SK-MEL-5 (cell line): ENCODE measurements around the gene DPH3. TPM values are rescaled to one million over a fixed set of nuclear protein-coding genes. Genes with fewer than 3 reads are reported as not detected.

ENCODE experiments used
- DNase-seq: peaks from one replicate; pipeline ENCODE4 v3.0.0-alpha.2; 2016; ENCODE audit warnings: low read depth, low spot score
- in situ Hi-C: cut with HindIII; loops from 2 replicates; pipeline ENCODE4 v1.10.0; 2016; ENCODE audit warnings: low sequenced_read_pairs, high pct_unique_total_duplicates, low pct_unique_long_range_greater_than_20kb
- total RNA-seq: library from RNA; depleted of rRNA; stranded (reverse); fragments of >200 nt; shearing (Covaris generic); gene quantifications from 2 replicates; pipeline ENCODE4 v1.2.3, GENCODE V29; 2014; rRNA removed

Gene DPH3
- total RNA-seq, 1 experiment from 2014 or later = 29.8 TPM

- DNase-seq = no peak
- in situ Hi-C loops = no loop called here
Observed at GRCh38 chr3:16221990-16222389, 42.8 kb downstream of the DPH3 start.

GRCh38 chr3:16219777-16220176, 45.0 kb downstream of the DPH3 start:
- in situ Hi-C loops = no loop called here
- no peak for DNase-seq

GRCh38 chr3:16216373-16216935, 48.3 kb downstream of the DPH3 start:
- in situ Hi-C loops = no loop called here
- DNase-seq = no peak

- no peak for DNase-seq
Observed at GRCh38 chr3:16214366-16214765, 50.4 kb downstream of the DPH3 start.

GRCh38 chr3:16211176-16211904, 53.4 kb downstream of the DPH3 start:
- no peak for DNase-seq
- in situ Hi-C loops = no loop called here

More at GRCh38 chr3:16214366-16214765, 50.4 kb downstream of the DPH3 start:
- in situ Hi-C loops = no loop called here

Other genes starting within 250 kb of the DPH3 start
- 0.13 TPM in 1 of 2 replicates, not detected in the other for gene GALNT15, start 90.3 kb downstream of the DPH3 start, total RNA-seq
- 36.1 and 39.1 TPM in 2 replicates for gene OXNAD1, start 269 bp upstream of the DPH3 start, total RNA-seq
- gene RFTN1, start 248.8 kb upstream of the DPH3 start, total RNA-seq = 1.8 and 2.8 TPM in 2 replicates